ENCODE measurements around the gene KLK2.

- TF ChIP-seq GATA2 (IDR thresholded peaks at IDR 0.05; ENCODE audit: low read depth, low read length) (no peak), GATA3 (IDR thresholded peaks at IDR 0.05; ENCODE audit: low read depth, low read length) (no peak)
These were observed 39.8 kb downstream of the KLK2 start for GRCh38 chr19:50912727-50913716.
